GM19372 (cell line): ENCODE results near the gene FLYWCH1.
"Not testable (repeated sequence)": the region's sequence is repeated elsewhere in the genome, so short reads cannot be mapped to it uniquely, and the experiment has no call there.

Source experiments
- ATAC-seq: cut with Tn5 transposase; IDR thresholded peaks from one replicate; pipeline ENCODE4 v1.9.1; 2021; ENCODE audit warnings: mild to moderate bottlenecking, low read depth, moderate library complexity; ENCODE audit not compliant: unreplicated experiment

FLYWCH1 gene

DNA sequence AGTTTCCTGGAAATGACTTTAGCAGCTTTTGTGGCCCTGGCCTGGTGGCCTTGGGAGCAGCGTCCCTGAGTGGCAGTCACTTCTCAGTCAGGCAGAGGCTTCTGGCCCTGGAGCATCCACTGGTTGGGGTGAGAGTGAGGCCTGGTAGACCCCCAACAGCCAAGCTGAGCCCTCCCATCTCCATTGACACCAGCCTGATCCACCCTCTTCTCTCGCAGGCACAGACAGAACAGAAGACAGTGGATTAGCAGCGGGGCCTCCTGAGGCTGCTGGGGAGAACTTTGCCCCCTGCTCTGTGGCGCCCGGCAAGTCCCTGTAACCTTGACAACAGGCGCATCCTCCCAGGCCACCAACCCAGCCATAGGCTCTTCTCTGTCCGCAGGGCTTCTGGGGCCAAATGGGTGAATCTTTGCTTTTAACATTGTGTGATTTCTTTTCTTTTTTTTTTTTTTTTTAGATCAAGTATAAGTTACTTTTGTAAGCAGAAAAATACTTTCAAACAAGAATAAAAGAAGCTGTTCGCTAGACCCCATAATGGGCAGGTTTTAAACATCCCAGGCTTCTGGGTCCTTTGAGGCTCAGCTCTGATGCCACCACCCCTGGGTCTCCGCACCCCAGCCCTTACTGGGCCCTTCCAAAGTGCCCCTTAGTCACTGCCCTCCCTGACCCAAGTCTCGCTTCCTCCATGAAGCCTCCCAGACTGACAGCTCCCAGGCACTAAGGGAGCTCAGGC, 12.7 kb upstream of the FLYWCH1 start:
- ATAC-seq = no peak

- no peak for ATAC-seq
Measured at GRCh38 chr16:2899564-2900072, 12.1 kb upstream of the FLYWCH1 start.

GRCh38 chr16:2900526-2901075, 11.1 kb upstream of the FLYWCH1 start:
- no peak for ATAC-seq

GRCh38 chr16:2902337-2903130, 9.2 kb upstream of the FLYWCH1 start:
- no peak for ATAC-seq

- ATAC-seq = peak; percentile 36
Measured at GRCh38 chr16:2904100-2904921, 7.4 kb upstream of the FLYWCH1 start.

GRCh38 chr16:2904922-2905240, 6.8 kb upstream of the FLYWCH1 start:
- no peak for ATAC-seq

- ATAC-seq = peak; percentile 73
Measured at GRCh38 chr16:2905241-2905987, 6.3 kb upstream of the FLYWCH1 start.

DNA sequence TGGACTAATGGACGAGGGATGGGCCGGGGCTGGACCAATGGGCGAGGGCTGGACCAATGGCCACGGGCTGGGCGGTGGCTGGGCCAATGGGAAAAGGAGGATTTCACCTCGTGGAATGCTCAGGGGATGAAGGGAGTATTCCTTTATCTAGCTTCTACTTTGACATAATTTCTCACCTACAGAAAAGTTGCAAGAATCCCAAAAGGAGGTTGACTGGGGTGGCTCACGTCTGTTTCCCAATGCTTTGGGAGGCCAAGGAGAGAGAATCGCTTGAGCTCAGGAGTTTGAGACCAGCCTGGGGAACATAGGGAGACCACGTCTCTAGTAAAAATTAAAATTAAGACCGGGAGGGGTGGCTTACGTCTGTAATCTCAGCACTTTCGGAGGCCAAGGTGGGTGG, 5.7 kb upstream of the FLYWCH1 start:
- ATAC-seq = no peak

DNA sequence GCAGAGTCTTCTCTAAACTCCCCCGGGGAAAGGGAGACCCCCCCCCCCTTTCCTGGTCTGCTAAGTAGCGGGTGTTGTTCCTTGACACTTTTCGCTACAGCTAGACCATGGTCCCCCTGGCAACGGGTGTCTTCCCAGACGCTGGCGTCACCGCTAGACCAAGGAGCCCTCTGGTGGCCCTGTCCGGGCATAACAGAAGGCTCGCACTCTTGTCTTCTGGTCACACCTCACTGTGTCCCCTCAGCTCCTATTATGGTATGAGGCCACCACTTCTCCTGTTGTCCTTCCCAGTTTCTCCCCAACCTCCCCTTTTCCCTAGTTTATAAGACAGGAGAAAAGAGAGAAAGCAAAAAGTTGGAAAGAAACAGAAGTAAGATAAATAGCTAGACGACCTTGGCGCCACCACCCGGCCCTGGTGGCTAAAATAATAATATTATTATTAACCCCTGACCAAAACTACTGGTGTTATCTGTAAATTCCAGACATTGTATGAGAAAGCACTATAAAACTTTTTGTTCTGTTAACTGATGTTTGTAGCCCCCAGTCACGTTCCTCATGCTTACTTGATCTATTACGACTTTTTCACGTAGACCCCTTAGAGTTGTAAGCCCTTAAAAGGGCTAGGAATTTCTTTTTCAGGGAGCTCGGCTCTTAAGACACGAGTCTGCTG, 4.5 kb upstream of the FLYWCH1 start:
- ATAC-seq = not testable (repeated sequence)

- ATAC-seq = no peak
Measured at GRCh38 chr16:2910441-2910969, 1.2 kb upstream of the FLYWCH1 start.

DNA sequence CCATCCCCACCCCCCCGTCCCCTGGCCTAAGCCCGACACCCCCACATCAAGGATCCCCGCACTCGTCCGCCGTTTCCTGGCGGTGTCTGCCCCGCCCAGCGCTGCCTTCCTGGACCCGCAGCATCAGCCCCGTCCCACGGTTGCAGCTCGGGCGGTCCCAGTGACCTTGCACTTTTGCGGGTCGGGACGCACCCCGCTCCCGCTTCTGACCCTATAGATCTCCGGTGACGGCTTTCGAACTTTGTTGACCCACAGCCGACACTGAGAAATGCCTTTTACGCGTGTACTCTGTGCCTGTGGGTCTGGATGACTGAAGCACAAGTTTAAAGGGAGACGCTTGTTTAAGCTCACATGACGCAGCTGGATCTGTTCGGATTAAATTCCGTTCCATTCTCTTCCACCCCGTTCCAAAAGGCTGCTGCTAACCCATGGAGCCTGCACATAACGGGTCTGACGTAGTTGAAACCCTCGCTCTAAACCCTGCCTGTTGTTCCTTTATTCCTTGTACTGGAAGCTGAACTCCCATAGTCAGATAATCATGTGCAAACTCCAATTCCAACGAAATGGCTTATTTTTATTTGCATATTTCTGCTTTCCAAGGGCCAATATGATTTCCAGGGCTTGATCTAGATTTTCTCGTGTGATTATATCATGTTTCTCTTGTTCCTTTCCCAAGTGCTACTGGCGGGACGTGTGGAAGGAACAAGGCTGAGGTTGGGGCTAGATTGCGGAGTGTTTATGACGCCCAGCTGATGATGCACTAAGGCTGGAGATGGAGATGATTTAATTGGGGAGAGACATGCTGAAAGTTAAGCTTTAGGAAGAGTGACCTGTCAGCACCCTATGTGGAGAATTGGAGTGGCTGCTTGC, 834 bp downstream of the FLYWCH1 start:
- peak; percentile 19 for ATAC-seq

- ATAC-seq = no peak
Measured at GRCh38 chr16:2913603-2914002, 1.9 kb downstream of the FLYWCH1 start.

DNA sequence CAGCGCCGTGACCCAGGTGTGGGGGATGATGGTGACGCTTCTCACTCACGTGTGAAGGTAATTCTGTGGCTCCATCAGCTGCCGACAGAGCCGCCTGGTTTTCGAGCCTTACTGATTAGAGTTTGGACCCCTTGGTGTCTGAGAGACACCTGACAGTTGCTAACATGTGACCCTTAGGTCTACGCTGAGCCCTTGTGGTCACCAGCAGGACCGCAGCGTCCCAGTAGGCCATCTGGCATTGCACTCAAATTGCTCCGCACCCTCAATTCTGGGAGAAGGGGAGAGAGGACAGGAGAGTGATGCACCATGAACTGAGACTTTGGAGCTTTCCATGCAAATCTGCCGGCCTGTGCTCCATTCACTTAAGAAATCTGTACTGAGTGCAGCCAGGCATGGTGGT, 2.5 kb downstream of the FLYWCH1 start:
- ATAC-seq = no peak

DNA sequence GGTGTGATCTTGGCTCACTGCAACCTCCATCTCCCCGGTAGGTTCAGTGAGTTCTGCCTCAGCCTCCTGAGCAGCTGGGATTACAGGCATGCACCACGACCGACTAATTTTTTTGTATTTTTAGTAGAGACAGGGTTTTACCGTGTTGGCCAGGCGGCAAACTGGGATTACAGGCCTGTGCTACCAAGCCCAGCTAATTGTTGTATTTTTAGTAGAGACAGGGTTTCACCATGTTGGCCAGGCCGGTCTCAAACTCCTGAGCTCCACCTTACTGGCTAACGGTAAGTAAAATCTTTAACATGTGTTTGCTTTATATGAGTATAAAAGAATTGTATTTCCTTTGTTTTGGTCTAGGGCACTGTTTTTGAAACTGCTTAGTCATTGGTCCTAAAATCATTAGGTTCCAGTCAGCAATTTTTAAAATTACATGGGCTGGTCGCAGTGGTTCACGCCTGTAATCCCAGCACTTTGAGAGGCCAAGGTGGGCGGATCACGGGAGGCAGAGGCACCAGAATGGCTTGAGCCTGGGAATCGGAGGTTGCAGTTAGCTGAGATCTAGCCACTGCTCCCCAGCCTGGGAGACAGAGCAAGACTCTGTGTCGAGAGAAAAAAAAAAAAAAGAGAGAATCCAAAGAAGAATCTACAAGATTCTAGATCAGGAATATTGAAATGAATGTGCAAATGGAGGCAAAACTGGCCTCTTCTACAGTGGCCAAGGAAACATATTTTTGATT, 3.6 kb downstream of the FLYWCH1 start:
- no peak for ATAC-seq

DNA sequence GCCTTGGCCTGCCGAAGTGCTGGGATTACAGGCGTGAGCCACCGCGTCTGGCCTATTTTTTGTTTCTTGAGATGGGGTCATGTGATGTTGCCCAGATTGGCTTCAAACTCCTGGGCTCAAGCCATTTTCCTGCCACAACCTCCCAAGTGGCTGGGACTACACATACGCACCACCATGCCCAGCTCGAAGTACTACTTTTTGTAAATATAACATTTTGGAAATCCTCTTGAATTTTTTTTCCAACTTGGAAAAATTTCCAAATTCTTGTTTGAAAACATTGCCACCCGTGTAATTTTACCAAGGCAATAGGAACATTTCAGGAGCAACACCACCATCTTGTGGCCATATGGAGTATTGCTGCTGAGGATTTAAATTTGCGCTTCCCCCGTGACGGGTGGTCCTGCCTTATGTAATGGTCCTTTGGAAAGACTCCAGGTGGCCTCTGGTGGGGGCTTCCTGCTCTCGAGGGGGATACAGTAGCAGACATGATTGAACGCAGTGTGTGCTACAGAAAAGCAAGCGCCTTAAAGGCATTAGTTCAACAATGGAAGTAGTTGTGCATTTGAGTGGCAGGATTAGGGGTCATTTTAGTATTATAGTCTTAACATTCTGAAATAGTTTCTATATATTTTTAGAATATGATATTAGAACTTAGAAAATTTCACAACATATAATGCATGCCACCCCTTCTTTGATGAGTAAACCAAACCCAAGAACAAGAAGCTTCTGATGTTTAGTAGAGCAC, 8.0 kb downstream of the FLYWCH1 start:
- ATAC-seq = no peak

DNA sequence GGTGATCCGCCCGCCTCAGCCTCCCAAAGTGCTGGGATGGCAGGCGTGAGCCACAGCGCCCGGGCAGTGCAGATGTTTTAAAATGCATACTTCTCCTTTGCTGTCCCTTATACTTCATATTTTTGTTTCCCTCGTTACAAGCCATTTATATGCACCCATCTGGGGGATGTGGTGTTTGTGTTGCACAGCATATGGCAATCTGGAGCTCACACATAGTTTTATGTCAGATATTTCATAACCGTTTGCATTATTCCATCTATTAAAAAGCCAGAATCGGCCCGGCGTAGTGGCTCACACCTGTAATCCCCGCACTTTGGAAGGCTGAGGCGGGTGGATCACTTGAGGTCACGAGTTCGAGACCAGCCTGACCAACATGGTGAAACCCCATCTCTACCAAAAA, 11.8 kb downstream of the FLYWCH1 start:
- no peak for ATAC-seq
